Stimulated activated naive CD4-positive, alpha-beta T cell treated with Interleukin-2 at 50 U/mL for 16 hours (primary cell): ENCODE results near the gene BAHCC1.
A peak's percentile ranks its signal among the peaks of the same experiment; 100 is the strongest.

Experiments used
- DNase-seq: peaks from one replicate; lab custom pipeline; 2025; lab: John Stamatoyannopoulos, UW

The BAHCC1 gene

GRCh38 chr17:81493198-81494038 is 98.2 kb downstream of the BAHCC1 start:
- no peak for DNase-seq

DNA sequence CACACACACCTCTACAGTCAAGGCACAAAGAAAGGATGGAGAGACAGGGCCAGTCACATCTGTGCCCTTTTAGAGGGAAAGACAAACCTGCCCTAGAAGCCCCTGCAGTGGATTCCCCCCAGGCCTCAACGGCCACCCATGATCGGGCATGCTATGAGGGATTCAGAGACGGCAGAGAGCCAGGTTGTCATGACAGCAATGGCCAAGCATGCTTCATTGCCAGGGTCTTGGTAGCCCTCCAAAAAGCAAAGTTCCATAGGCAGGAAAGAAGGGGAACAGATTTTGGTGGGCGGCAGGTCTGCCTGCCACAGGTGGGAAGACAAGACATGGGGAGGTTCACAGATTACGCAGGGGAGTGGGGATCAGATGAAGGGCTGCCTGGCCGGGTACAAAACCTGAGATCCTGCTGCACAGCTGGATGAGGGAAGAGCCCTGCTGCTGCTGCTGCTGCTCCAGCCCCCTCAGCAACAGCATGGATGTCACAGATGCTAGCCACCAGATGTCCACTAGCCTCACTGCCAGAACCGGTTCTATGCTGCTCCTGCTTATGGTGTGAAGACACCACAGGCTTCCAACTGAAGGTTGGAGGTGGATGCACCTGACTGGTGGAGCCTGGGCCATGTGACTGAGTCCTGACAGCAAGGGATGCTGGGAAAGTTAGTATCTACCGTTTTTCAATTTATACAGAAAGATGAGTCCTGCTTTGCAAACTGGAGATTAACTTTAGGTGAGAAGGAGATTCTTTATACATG is 99.5 kb downstream of the BAHCC1 start:
- DNase-seq, result no peak

- DNase-seq, result no peak
These were observed 103.8 kb downstream of the BAHCC1 start for GRCh38 chr17:81498953-81499600.

GRCh38 chr17:81499601-81499970 is 104.3 kb downstream of the BAHCC1 start:
- DNase-seq, result no peak

GRCh38 chr17:81500047-81500446 is 104.8 kb downstream of the BAHCC1 start:
- no peak for DNase-seq

DNA sequence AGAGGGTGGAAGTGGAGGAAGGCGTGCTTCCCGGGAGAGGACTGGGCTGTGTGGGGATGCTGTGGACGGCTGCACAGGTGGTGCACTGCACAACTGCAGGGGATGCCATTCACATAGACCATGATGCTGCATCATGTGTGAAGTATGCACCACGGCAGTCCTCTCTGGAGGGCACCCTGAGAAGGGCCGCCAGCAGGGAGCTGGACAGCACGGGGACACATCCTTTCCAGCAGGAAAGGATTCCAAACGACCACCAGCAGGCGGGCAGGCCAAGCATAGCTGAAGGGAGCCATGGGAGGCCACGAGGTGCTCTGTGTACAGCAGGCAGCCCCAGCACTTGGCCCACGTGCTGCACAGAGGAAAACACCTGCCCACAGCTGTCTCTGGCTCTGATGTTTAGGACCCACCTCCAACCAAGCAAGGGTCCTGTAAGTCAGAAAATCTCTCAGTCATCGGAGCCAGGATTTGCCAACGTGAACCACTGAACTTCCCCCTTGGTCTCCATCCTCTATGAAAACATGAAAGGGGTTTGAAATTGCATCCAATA is 107.3 kb downstream of the BAHCC1 start:
- DNase-seq, result no peak

- DNase-seq, result no peak
These were observed 108.4 kb downstream of the BAHCC1 start for GRCh38 chr17:81503619-81504018.

DNA sequence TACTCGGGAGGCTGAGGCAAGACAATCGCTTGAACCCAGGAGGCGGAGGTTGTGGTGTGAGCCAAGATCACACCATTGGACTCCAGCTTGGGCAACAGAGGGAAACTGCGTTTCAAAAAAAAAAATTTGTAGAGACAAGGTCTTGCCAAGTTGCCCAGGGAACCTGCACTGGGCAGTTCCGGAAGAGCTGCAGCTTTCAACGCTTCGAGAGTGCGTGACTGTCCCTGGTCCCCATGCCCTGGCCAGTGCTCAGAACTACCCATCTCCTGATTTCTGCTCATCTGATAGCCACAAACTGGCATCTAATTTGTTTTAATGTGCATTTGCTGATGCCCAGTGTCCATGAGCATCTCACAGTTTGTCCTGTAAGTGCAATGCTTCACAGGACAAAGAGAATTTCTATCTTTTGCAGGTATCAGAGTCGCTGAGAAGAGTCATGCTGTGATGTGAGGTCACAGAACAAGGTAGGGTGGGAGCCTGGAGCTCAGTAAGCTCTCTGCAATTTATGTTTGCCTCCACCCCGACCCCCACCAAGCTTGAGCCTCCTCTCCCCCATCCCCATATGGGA is 113.5 kb downstream of the BAHCC1 start:
- DNase-seq, result no peak

DNA sequence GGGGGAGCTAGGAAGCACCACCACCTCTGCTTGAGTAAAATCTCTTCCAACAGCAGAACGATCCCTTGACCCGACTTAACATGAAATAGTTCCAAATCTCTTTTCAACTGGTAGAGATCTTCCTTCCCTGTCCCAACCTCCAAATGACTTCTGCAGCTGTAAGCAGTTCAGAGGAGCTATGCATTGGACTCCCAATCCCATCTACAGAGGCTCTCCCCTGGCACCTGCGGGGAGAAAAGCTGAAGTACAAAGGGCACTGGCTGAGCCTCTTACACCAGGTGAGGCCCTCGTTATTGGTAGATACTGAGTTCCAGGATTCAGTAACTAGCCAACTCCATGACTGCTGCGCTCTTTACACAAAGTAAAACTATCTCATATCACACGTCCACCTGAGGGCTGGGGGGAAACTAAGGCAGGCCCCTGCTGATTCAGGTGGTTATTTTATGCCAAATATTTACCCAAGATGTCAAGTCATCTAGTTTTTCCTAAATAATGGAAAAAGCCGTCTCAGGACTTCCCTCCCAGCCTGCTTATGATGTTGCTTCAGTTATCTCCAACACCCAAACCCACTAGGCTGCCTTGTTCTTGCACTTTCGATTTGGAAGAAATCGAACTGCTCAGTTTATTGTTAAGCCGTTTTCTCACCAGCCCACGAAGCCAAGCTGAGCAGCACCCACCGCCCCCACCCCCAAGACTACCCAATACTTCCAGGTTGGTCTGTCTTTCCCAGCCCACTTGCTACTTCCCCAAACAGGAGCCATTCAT is 114.1 kb downstream of the BAHCC1 start:
- peak; percentile 56 for DNase-seq

- DNase-seq, result no peak
These were observed 114.9 kb downstream of the BAHCC1 start for GRCh38 chr17:81509972-81510784.

DNA sequence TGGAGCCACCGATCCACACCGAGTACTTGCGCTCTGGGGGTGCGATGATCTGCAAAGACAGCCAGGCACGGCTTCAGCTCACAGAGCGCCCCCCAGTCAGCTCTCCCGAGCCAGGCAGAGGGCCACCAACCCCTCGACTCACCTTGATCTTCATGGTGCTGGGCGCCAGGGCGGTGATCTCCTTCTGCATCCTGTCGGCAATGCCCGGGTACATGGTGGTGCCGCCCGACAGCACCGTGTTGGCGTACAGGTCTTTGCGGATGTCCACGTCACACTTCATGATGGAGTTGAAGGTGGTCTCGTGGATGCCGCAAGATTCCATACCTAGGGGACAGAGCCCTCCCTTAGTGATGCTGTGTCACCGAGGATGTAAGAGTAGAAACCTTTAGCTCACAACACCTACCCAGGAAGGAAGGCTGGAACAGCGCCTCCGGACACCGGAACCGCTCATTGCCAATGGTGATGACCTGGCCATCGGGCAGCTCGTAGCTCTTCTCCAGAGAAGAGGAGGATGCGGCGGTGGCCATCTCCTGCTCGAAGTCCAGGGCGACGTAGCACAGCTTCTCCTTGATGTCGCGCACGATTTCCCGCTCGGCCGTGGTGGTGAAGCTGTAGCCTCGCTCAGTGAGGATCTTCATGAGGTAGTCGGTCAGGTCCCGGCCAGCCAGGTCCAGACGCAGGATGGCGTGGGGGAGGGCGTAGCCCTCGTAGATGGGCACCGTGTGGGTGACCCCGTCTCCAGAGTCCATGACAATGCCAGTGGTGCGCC is 115.7 kb downstream of the BAHCC1 start:
- peak; percentile 16 for DNase-seq

DNA sequence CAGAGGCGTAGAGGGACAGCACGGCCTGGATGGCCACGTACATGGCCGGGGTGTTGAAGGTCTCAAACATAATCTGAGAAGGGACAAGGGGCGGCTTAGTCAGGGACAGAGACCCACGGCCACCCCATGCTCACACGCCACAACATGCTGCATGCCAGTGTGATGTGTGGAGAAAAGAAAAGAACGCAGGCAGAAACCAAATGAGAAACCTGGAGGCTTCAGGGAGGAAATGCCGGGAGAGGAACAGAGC is 116.2 kb downstream of the BAHCC1 start:
- DNase-seq, result no peak

DNA sequence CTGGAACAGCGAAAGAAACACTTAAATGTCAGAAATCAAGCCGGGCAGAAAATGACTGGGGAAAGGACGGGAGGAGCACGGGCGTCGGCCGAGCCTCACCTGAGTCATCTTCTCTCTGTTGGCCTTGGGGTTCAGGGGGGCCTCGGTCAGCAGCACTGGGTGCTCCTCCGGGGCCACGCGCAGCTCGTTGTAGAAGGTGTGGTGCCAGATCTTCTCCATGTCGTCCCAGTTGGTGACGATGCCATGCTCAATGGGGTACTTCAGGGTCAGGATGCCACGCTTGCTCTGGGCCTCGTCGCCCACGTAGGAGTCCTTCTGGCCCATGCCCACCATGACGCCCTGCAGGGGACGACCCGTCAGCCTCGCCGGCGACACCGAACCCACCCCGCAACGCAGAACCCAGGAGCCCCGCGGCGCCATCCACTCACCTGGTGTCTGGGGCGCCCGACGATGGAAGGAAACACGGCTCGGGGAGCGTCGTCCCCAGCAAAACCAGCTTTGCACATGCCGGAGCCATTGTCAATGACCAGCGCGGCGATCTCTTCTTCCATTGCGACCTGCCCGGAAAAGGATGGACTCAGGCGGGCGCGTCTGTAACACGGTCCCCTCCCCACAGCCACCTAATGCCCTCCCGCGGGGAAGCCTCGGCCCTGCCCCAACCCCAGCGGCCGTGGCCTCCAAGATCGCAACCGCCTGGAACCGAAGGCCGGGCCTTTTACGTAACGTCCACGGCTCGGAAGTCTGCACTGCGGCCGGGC is 116.7 kb downstream of the BAHCC1 start:
- DNase-seq, result peak; percentile 44

GRCh38 chr17:81512562-81513371 is 117.5 kb downstream of the BAHCC1 start, which contains the start of gene ACTG1:
TSS of gene ACTG1 (minus strand) at chr17:81512799. CDS start at chr17:81512354, 445 bp downstream.
- DNase-seq, result peak; percentile 84

GRCh38 chr17:81513372-81513752 is 118.1 kb downstream of the BAHCC1 start:
- DNase-seq, result peak; percentile 61

DNA sequence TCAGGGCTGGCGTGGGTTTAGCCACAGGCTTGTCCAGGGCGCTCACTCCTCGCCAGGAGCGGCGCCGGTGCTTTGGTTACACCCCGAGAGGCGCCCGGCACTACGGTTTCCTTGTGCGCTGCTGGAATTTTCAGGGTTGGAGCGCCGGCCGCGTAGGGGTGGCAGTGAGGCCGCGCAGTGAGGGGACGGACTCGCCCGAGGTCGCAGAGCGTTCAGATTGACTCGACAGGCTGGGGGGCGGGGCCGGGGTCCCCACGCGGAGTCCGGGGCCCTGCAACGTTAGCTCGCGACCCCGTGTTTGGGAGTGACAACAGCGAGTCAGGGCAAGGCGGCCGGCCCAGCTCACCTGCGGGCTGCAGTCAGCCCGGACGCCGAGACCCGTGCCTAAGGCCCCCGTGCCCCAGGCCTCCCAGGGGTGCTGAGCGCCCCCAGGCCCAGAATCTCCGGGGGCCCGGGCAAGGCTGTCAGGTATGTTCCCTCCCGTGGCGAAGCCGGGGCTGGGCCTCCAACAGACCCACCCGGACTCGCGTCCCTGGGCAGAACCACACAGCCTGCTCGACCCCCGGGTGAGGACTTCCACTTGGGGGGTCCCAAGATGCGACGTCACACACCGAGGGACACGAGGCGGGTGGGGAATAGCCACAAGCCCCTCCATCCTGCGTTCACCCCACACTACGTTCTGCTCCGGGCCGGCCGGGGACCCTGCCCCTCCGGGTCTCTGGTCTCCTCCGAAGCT is 118.7 kb downstream of the BAHCC1 start:
- peak; percentile 39 for DNase-seq

DNA sequence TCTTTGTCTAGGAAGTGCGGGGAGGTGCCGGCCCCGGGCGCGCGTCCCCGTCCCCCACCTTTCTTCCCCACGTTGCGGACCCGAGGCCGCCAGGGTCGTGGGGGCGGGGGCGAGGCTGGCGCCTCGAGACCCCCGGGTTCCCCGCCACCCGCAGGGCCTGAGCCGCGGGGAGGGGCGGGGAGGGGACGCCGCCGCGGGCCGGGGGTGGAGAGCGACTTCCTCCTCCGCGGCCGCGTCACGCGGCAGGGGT is 119.2 kb downstream of the BAHCC1 start:
- DNase-seq, result no peak
